ENCODE data around the gene SPDYC.

Gene SPDYC

DNA sequence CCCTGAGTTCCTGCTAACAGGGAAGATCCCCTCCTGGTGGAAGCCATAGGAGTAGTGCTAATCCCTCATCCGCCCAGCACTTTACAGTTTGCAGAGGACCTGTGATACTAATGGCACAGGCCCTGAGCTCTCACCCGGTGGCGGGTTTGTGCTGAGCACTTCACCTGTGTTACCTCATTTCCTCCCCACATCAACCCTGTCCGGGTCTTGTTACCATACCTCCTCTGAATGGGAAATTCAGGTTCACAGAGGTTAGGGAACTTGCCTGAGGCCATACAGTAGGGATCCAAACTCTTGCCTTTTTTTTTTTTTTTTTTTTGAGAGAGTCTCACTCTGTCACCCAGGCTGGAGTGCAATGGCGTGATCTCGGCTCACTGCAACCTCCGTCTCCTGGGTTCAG lies 36.9 kb downstream of the SPDYC start:
- no peak for DNase-seq (ENCODE audit: low spot score)

DNA sequence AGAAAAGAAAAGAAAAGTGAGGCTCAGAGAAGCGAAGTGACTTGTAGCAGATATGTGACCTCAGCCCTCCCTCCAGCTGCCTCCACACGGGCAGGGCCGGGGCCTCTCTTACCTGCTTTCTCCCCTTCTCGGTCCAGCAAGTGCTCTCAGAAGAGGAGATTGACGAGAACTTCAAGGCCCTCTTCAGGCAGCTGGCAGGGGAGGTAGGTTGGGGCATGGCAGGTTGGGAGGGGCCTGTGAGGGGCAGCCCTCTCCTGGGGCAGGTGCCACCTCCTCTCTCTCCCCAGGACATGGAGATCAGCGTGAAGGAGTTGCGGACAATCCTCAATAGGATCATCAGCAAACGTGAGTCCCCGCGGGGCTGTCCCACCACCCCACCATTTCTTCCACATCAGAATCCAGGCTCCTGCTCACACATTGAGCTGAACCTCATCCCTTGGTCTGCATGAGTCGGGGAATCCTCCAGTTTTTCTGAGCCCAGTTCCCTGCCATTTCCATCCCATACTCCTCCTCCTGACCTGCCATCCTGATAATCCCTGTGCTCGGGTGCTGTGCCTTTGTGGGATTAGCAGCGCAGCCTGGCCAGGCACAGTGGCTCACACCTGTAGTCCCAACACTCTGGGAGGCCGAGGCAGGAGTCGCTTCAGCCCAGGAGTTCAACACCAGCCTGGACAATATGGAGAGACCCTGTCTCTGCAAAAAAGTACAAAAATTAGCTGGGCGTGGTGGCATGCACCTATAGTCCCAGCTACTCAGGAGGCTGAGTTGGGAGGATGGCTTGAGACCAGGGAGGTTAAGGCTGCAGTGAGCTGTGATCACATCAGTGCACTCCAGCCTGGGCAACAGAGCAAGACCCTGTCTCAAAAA lies 38.1 kb downstream of the SPDYC start:
- no peak for DNase-seq (ENCODE audit: low spot score)

DNA sequence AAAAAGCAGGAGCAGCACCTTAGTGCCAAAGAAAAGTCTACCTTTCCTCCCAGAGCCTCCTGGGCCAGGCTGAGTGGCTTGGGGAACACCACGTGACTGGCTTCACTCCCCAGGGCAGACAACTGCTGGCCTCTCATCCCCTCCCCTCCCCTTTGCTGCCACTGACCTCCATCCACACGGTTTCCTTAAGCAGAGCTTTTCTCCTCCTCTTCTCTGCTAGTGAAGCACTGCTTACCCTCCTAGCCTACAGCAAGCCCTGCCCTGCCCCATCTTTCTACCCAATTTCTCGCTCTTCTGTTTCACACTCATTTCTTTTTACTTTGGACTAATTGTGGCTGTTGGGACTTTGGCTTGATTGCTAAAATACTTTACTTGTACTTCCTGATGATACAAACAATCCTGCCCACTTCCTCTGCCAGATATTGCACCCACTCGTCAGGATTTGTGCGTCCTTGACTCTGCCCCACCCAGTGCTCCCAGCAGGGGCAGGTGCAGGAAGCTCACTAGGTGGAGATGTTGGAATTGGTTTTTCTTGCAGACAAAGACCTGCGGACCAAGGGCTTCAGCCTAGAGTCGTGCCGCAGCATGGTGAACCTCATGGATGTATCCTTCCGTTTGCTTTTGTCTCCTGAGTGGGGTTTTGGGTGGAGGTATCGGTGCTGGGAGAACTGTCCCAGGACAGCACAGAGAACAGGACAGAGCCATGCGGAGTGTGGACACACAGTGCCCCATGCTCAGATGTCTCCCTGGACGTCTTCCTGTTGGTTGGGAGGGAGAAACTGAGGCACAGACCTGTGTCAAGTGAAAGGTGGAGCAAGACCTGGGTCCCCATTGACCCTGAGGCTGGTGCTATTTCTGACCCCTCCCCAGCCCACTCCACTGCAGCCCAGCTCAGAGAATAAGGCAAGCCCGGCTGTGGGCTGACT lies 39.0 kb downstream of the SPDYC start:
- no peak for DNase-seq (ENCODE audit: low spot score)

DNA sequence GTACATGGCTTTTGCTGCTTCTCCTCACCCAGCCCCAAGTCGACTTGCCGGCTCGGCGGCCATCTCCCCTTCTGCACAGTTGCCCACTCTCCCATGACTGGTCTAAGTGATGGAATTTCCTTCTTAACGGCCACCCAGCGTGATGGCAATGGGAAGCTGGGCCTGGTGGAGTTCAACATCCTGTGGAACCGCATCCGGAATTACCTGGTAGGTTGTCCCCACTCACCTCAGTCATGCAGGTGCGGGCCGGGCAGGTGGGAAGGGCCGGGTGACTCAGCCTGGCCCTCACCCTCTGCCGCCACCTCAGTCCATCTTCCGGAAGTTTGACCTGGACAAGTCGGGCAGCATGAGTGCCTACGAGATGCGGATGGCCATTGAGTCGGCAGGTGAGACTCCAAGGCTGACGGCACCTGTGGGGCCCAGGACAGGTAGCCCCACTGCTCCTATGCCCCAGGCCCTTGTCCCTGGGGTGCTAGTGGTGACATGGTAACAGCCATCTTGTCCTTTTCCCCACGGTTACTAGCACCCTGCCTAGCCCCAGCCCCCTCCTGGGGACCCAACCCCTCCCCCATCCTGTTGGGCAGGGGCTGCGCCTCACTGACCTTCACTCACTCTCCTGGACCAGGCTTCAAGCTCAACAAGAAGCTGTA lies 39.8 kb downstream of the SPDYC start:
- DNase-seq (ENCODE audit: low spot score): no peak

DNA sequence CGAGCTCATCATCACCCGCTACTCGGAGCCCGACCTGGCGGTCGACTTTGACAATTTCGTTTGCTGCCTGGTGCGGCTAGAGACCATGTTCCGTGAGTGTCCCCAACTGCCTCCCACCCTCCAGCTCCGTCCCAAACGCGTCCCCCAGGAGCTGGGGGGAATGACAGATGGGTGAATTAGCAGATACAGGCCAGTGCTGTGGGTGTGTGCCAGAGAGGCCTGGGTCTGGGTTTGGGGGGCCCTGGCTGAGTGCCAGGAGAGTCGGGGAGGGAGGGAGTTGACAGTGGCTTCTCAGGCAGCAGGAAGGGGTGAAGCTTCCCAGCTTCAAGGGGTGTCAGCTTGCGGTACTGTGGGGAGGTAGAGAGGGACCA lies 40.3 kb downstream of the SPDYC start:
- no peak for DNase-seq (ENCODE audit: low spot score)

DNA sequence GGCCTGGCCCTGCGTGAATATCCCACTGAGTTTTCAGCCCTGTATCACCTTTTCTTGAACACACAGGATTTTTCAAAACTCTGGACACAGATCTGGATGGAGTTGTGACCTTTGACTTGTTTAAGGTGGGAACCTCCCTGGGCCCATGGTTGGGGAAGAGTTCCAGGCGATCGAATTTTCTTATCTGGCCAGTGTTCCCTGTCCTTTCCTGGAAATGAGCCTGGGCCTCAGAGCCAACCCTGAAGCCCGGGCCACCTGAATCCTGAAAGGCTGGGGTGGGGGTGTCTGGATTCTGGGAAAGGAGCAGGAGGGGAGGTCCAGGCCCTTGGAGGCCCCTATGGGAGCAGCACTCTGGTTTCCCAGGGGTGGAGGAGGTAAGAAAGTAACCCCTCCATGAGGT lies 40.7 kb downstream of the SPDYC start:
- DNase-seq (ENCODE audit: low spot score): no peak

- no peak for DNase-seq (ENCODE audit: low spot score)
These were observed 41.5 kb downstream of the SPDYC start for GRCh38 chr11:65211293-65212105.

DNA sequence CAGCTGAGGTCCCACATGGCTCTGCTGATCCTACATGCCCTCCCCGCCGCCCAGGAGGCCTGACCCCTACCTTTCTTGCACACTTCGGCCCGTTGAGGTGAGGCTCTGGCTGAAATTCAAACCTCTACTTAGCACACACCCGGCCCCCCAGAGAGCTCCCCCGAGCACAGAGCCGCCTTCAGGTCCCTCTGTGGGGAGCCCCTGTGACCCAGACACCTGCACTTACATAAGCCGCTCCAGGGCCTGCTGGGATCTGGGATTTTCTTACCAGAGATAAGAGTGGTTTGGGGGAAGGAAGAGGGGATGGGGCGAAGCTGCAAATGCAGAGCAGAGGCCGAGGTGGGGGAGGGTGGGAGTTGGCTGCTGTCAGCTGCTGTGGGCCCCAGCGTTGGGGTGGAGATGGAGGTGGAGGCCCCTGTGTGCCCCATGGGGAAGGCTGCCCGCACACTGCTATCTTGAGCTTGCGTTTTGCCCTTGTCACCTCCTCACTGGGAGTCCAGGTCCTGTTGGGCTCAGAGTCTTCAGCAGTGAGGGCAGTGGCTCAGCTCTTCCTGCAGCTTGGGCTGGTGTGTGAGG lies 42.3 kb downstream of the SPDYC start:
- DNase-seq (ENCODE audit: low spot score): no peak

GRCh38 chr11:65213322-65214211 lies 43.5 kb downstream of the SPDYC start:
- peak; percentile 9 for DNase-seq (ENCODE audit: low spot score)

GRCh38 chr11:65214212-65214845 lies 44.3 kb downstream of the SPDYC start:
- no peak for DNase-seq (ENCODE audit: low spot score)

- no peak for DNase-seq (ENCODE audit: low spot score)
These were observed 45.5 kb downstream of the SPDYC start for GRCh38 chr11:65215441-65216076.

DNA sequence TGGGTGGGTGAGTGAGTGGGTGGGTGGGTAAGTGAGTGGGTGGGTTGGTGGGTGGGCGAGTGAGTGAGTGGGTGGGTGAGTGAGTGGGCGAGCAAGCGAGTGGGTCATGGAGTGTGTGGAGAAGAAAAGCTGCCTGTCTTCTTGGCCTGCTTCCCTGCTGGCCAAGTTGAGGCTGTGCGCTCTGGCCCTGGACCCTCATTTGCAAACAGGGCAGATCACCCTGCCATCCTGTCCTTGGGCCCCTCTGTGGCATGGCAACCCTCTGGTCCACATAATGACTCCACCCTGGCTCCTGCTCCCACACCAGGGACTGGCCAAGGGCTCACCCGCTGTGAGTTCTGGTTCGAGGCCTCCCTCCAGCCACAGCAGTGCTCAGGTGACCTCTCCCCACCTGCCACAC lies 46.8 kb downstream of the SPDYC start:
- DNase-seq (ENCODE audit: low spot score): no peak

- DNase-seq (ENCODE audit: low spot score): no peak
These were observed 47.7 kb downstream of the SPDYC start for GRCh38 chr11:65217441-65218423.

DNA sequence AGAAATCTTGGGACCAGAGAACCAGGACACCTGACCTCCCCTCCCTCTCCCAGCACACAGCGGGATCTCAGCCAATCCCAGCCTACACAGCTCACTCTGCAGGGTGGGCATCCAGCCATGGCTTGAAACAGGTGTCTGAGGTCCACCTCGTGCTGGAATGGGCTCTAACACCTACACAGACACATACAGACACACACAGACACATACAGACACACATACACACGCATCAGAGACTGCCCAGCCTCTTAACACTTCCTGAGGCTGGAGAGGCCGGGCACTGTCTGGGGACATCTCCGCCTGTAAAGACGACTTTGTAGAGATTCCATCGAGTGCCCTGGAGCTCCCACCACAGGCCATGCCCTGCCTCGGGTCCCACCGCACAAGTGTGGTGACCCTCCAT lies 48.4 kb downstream of the SPDYC start:
- DNase-seq (ENCODE audit: low spot score): no peak

DNA sequence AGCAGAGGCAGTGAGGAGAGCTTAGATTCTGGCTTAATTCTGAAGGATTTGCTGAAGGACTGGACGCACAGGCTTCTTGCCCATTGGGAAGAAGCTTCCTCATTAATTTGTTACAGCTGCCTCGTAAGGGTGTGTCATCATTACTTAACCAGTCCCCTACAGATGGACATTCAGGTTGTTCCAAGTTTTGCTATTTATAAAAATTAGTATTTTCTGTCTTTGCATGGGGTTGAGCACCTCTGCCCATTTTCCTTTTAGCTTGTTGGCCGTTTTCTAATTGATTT lies 49.8 kb downstream of the SPDYC start:
- no peak for DNase-seq (ENCODE audit: low spot score)

DNA sequence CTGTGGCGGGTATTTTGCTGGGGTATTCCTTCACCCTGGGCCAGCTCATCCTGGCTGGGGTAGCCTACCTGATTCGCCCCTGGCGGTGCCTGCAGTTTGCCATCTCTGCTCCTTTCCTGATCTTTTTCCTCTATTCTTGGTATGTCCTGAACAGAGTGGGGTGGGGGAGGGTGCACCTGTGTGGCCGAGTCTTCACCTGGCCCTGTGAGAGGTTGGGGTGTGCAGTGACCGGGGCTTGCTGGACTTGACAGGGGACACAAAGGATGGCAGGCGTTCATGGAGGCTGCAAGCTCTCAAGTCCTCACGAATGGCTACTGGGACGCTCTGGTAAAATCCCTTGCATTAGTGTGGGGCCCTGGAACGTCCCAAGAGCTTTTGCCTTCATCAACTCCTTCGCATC lies 51.0 kb downstream of the SPDYC start:
- no peak for DNase-seq (ENCODE audit: low spot score)
